Suprapubic skin (tissue), 4 donors: ENCODE measurements around the gene ANP32B. TPM values are rescaled to one million over a fixed set of nuclear protein-coding genes. Genes with fewer than 3 reads are reported as not detected.
"Not testable (repeated sequence)": the region's sequence is repeated elsewhere in the genome, so short reads cannot be mapped to it uniquely, and the experiment has no call there.

Source experiments
- DNase-seq, 2 donors: peaks; one replicate each; pipeline ENCODE4 v3.0.0-alpha.2; 2019; ENCODE audit warnings: low spot score in 2 of 2
- H3K27ac ChIP-seq: fragments of 200-600 bp; sonication (generic); one replicate; pipeline ENCODE4 v1.5.1; 2019
- H3K27me3 ChIP-seq: fragments of 200-600 bp; sonication (generic); one replicate; pipeline ENCODE4 v1.5.1; 2019
- H3K36me3 ChIP-seq: fragments of 200-600 bp; sonication (generic); one replicate; pipeline ENCODE4 v1.5.1; 2019
- H3K4me1 ChIP-seq: fragments of 200-600 bp; sonication (generic); one replicate; pipeline ENCODE4 v1.5.1; 2019
- H3K4me3 ChIP-seq: fragments of 200-600 bp; sonication (generic); one replicate; pipeline ENCODE4 v1.5.1; 2019; ENCODE audit warnings: mild to moderate bottlenecking
- H3K9me3 ChIP-seq: fragments of 200-600 bp; sonication (generic); one replicate; pipeline ENCODE4 v1.5.1; 2019
- CTCF ChIP-seq, 2 donors: fragments of 200-600 bp in 1 of 2; fragments of 450-650 bp in 1 of 2; sonication (generic) in 1 of 2; IDR thresholded peaks; one replicate each; pipeline ENCODE4 v1.5.1; 2016 to 2019; ENCODE audit warnings: antibody characterized with exemption in 2 of 2, mild to moderate bottlenecking in 1 of 2, moderate library complexity in 1 of 2
- EP300 ChIP-seq: sonication (generic); formaldehyde crosslinking; IDR thresholded peaks from one replicate; pipeline ENCODE4 v1.6.1; 2017; ENCODE audit warnings: antibody characterized with exemption
- POLR2A ChIP-seq, 2 donors: fragments of 450-650 bp; IDR thresholded peaks; one replicate each; pipeline ENCODE4 v1.6.1; 2017; ENCODE audit warnings: antibody characterized with exemption in 2 of 2, mild to moderate bottlenecking in 2 of 2, moderate library complexity in 2 of 2
- POLR2AphosphoS5 ChIP-seq, 3 donors: sonication (generic); formaldehyde crosslinking; IDR thresholded peaks; one replicate each; pipeline ENCODE4 v1.6.1; 2017; ENCODE audit warnings: antibody characterized with exemption in 3 of 3
- WGBS: methylation state at CpG from one replicate; pipeline ENCODE4 v1.1.5; 2018; 5-methylcytosine and 5-hydroxymethylcytosine counted together
- total RNA-seq, 4 donors: library from RNA; depleted of rRNA; stranded (reverse); fragments of >200 nt; gene quantifications; one replicate each; pipeline ENCODE4 v1.1.0, GENCODE V29; 2016

ANP32B gene
- total RNA-seq, 4 donors from 2014 or later = 34.8 to 71.6 (median 59.1) TPM

- Histone ChIP-seq H3K9me3 (no peaks in the 10 kb centered on the region), H3K27me3 (no peaks in the 10 kb centered on the region), H3K27ac (no peak overlapping the region), H3K4me1 (peaks cover 32% of the 10 kb centered on the region), H3K36me3 (peaks cover 27% of the 10 kb centered on the region), H3K4me3 (no peak overlapping the region)
- TF ChIP-seq EP300 (no peak), CTCF (IDR thresholded peaks at IDR 0.05) (no peak), POLR2A (IDR thresholded peaks at IDR 0.05) (no peak), POLR2AphosphoS5 (IDR thresholded peaks at IDR 0.05) (no peak)
- WGBS = 95% methylated on average over 1 of the region's 1 CpG
- no peak for DNase-seq
These were observed 11.6 kb downstream of the ANP32B start for GRCh38 chr9:97994703-97995102.

- H3K27me3 ChIP-seq, DNase-seq, H3K4me3 ChIP-seq, H3K27ac ChIP-seq, H3K9me3 ChIP-seq: not testable (repeated sequence)
- Histone ChIP-seq H3K36me3 (peaks cover 42% of the 10 kb centered on the region), H3K4me1 (peaks cover 20% of the 10 kb centered on the region)
- 98% methylated on average over 7 of the region's 7 CpGs for WGBS
These were observed 13.5 kb downstream of the ANP32B start for GRCh38 chr9:97996676-97997075.

- no peak overlapping the region for H3K27ac ChIP-seq
- 65% methylated on average over 3 of the region's 3 CpGs for WGBS
- TF ChIP-seq EP300 (no peak), CTCF (IDR thresholded peaks at IDR 0.05) (no peak), POLR2A (IDR thresholded peaks at IDR 0.05) (no peak), POLR2AphosphoS5 (IDR thresholded peaks at IDR 0.05) (no peak)
- H3K4me3 ChIP-seq = no peak overlapping the region
- DNase-seq = no peak
- H3K36me3 ChIP-seq = peaks cover 48% of the 10 kb centered on the region
- no peaks in the 10 kb centered on the region for H3K9me3 ChIP-seq
- peaks cover 18% of the 10 kb centered on the region for H3K4me1 ChIP-seq
- H3K27me3 ChIP-seq = no peaks in the 10 kb centered on the region
These were observed 14.5 kb downstream of the ANP32B start for GRCh38 chr9:97997330-97998276.

GRCh38 chr9:98002808-98003207 lies 19.7 kb downstream of the ANP32B start:
- no peak overlapping the region for H3K27ac ChIP-seq
- TF ChIP-seq POLR2AphosphoS5 (IDR thresholded peaks at IDR 0.05) (no peak), EP300 (no peak), CTCF (IDR thresholded peaks at IDR 0.05) (no peak), POLR2A (IDR thresholded peaks at IDR 0.05) (no peak)
- WGBS = 38% methylated on average over 2 of the region's 2 CpGs
- H3K4me1 ChIP-seq = peaks cover 9% of the 10 kb centered on the region
- H3K4me3 ChIP-seq = no peak overlapping the region
- H3K9me3 ChIP-seq = no peaks in the 10 kb centered on the region
- no peaks in the 10 kb centered on the region for H3K27me3 ChIP-seq
- peaks cover 65% of the 10 kb centered on the region for H3K36me3 ChIP-seq
- no peak for DNase-seq

- no peak for DNase-seq
- H3K27ac ChIP-seq = no peak overlapping the region
- WGBS = 93% methylated on average over 5 of the region's 5 CpGs
- no peak for TF ChIP-seq POLR2AphosphoS5 (IDR thresholded peaks at IDR 0.05)
- peaks cover 73% of the 10 kb centered on the region for H3K36me3 ChIP-seq
- H3K9me3 ChIP-seq = no peaks in the 10 kb centered on the region
- no peak overlapping the region for H3K4me3 ChIP-seq
- peaks cover 9% of the 10 kb centered on the region for H3K4me1 ChIP-seq
- H3K27me3 ChIP-seq = no peaks in the 10 kb centered on the region
These were observed 23.1 kb downstream of the ANP32B start for GRCh38 chr9:98006127-98006796.

- Histone ChIP-seq H3K27me3 (no peaks in the 10 kb centered on the region), H3K27ac (no peak overlapping the region), H3K4me1 (peaks cover 7% of the 10 kb centered on the region), H3K4me3 (no peak overlapping the region), H3K9me3 (no peaks in the 10 kb centered on the region), H3K36me3 (peaks cover 74% of the 10 kb centered on the region)
- DNase-seq = no peak
- WGBS = 83% methylated on average over 13 of the region's 13 CpGs
- TF ChIP-seq EP300 = no peak
- TF ChIP-seq POLR2AphosphoS5 (IDR thresholded peaks at IDR 0.05) = no peak
- TF ChIP-seq POLR2A (IDR thresholded peaks at IDR 0.05) = no peak
- no peak for TF ChIP-seq CTCF (IDR thresholded peaks at IDR 0.05)
These were observed 24.2 kb downstream of the ANP32B start for GRCh38 chr9:98007251-98007928.
